NK-92 (cell line): ENCODE measurements around the gene STK24.

Experiments used
- DNase-seq: peaks from one replicate; lab custom pipeline; 2025; ENCODE audit not compliant: unreplicated experiment; lab: John Stamatoyannopoulos, UW

The STK24 gene

DNA sequence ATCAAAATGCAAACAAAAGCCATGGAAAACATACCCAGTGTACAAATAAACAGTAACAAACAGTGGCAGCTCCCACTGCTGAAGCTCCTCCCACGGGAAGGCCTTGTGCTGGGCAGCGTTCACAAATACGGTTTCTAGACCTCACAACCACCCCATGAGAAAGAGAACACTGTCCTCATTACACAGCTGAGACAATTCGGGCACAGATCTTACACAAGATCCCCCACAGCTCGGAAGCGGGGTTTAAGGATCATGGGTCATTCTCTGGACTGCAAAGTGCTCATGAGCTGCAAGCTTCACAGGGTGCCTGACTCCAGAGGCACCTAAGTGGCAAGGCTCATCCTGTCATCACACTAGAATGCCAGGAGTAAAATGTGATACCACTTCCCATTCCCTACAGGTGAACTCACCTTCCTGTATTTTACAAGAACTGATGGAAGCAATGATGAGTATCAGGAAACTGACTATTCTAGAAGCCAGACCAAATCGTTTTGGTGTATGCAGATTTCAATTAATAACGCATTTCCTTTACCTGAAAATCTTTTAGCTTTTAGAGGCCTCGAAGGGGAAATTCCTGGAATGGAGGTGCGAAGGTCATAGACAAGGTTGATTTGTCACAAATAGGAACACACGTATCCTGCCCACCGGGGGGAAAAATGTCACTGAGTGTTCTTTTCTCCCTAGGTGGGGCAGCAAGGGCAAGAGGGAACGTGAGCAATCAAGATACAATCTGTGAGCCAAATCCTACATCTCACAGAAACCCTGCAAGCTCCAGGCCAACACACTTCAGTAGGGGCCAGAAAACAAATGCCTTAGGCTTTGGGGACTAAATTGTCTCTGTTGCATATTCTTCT is 41.2 kb downstream of the STK24 start:
- no peak for DNase-seq

DNA sequence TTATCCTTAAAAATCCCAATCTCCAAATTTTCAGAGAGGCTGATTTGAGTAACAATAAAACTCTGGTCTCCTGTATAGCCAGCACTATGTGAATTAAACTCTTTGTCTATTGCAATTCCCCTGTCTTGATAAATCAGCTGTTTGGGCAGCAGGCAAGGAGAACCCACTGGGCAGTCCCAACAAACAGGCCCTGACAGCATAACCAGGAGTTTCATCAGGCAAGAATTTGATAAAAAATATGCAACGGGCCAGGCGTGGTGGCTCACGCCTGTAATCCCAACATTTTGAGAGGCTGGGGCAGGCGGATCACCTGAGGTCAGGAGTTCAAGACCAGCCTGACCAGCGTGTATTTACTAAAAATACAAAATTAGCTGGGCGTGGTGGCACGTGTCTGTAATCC is 42.1 kb downstream of the STK24 start:
- no peak for DNase-seq

DNA sequence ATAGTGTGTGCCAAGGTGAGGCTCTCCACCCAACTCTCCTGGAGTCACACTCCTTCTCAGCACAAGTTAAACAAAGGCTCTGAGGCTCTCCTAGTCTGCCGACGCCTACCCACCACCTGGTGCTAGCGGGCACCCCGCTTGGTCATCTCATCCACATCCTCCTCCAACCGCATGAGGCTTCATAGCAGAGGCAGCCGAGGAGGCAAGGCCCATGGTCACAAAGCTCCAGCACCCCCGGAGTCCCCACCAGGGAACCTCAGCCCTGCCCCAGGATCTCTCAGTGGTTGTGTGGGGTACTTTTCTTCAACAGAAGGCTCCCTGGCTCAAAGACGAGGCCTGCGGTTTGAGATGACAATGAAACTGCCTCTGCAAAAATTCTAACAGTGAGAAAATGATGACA is 43.0 kb downstream of the STK24 start:
- DNase-seq = no peak

DNA sequence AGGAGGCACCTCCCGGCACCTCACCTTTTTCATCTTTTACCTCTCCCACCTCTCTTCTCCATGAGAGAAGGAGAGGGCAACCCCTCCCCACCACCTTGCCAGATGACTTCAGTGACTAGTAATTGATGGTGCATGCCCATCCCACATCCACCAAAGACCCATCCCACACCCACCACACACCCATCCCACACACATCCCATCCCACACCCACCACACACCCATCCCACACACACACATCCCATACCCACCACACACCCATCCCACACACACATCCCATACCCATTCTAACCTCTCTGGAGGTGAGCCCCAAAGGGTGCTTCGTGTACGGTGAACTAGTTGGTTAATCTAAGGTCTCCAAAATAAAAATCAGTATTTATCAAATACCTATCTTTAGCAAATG is 44.7 kb downstream of the STK24 start:
- DNase-seq = no peak

DNA sequence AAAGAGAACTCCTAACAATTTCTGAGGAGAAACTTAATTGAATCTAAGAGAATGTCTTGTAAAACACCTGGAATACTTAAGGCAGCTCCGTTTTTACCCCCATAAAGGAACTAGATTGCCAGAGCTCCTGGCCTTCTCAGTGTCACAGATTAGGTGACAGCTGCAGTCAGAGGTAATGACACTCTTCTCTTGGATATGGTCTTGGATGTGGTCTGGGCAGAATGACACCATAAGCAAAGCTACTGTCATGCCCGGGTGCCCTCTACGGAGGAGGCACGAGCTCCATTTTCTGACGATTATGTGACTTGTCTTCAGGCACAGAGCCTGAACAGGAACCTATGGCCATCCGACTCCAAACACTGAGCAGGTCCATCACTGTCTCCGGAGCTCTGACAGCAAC is 46.7 kb downstream of the STK24 start:
- DNase-seq = no peak

DNA sequence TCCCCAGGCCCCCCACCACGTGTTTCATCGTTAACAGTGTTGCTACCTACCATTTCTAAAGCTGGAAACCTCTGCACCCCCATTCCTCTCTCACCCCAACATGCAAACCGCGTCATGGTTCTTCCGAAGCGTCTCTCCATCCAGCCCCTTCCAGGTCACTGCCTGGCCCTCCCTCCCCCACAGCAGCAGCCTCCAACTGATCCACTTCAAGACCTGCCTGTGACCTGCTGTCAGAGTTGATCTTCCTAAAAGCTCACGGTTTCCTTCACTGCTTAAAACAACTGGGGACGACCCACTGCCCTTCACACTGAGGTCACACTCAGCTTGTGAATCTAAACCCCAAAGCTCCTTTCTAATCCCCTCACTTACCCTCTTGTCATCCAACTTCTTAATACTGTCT is 47.7 kb downstream of the STK24 start:
- DNase-seq = no peak

DNA sequence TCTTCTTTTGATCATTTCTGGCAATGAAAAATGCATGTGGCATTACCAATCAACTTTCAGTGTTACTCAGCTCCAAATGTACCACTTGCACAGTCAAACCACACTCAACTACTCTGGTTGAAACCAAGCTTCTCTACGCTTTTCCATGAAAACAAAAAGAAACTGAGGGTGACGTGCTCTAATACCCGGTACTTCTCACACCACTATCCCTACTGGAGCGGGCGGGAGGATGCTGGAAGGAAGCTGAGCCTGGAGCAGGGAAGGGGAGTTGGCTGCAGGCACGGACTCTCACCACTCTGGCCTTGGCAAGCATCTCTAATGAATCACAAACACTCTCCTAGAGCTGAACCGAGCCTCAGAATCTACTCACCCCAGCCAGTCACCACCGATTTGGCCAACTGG is 48.2 kb downstream of the STK24 start:
- no peak for DNase-seq

DNA sequence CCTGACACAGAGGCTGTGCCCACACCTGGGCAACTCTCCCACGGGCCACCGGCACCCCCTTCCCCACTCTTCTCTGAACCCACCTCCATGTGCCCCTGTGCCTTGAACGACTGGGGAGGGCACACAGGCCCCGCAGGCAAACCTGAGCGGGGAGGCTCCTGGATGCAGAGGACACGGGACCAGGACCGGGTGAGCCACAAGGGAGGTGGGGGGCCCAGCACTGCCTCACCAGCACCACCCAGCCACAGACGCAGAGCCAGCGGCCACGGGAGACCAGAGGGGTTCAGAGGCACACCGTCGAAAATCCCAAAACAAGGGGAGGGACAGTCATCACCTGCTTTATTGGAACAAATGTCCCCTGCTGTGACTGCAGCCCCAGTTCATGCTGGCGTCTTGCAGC is 49.4 kb downstream of the STK24 start:
- DNase-seq = no peak

DNA sequence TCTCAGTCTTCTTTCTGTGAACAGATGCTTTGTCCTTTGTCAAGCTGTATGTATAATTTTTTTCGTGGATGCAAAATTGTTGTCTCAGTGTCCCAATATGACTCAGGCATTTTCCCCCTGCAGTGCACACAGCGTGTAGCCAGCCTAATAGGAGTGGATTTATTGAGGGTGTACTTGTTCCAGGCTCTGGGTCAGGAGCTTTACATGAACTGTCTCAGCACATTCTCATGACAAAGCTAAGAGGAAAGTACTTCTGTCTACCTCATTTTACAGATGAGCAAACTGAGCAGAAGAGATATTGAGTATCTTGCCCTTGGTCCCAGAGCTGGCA is 50.8 kb downstream of the STK24 start:
- no peak for DNase-seq

DNA sequence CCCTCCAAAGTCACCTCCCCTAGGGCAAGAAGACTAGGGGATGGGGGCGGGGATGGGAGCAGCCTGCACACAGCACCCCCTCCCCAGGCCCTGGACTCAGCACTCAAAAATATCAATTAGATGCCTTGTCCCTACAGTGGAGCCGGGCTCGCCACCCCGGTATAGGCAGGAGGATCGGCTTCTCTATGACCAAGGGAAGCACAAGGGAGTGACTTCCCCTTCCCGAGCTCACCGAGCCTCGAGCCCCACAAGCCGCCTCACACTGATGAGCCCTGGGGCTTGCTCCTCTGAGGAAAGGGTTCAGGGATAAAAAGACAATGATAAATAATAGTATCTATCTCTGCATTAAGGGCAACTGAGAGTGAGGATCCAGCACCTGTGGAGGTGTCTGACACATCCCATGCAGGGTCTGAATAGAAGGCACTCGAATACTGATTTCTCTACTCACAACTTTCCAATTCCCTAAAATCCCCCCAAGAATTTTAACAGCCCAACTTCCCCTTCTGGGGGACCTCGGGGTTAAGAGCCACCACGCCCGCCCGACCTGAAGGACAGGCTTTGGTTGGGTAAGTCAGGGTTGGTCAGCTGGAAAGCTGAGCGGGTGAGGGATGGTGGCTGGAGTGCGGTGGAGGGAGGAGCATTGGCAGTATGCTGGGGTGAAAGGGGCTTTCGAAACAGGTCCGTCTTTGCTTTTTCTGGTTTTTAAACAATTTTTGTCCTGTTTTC is 51.3 kb downstream of the STK24 start:
- DNase-seq = no peak

DNA sequence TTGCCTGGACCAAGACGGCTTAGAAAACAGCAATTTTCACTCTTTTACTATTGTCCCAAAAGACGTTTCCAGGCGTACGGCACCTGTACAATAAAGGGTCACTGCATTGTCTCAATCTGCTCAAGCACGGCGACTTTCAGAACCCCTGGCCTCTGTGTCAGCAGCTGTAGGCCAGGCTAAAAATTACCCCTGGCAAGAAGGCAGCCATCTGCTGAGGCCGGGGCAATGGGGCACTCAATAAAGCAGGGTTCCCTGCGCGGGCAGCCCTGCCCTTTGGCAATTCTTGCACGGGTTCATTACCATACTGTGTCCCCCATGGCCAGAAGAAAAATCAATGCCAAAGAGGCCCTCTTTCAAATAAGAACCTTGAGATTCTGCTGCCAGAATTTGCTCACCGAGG is 52.1 kb downstream of the STK24 start:
- no peak for DNase-seq

DNA sequence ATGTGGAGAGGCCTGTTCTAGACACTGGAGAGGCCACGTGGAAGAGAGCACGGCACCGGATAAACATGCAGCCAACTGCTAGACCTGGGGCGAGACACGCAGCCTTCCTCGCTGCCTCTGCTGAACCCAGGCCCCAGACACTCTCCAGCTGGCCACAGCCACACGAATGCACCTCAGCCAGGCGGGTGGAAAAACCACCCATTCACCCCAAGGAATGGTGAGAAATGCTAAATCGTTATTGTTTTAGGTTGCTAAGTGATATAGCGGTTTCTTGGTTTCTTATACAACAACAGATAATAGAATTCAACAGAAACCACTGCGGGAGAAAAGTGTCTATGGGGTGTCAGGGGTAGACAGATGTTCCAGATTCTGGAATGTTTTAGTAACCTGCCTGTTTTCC is 52.5 kb downstream of the STK24 start:
- no peak for DNase-seq

DNA sequence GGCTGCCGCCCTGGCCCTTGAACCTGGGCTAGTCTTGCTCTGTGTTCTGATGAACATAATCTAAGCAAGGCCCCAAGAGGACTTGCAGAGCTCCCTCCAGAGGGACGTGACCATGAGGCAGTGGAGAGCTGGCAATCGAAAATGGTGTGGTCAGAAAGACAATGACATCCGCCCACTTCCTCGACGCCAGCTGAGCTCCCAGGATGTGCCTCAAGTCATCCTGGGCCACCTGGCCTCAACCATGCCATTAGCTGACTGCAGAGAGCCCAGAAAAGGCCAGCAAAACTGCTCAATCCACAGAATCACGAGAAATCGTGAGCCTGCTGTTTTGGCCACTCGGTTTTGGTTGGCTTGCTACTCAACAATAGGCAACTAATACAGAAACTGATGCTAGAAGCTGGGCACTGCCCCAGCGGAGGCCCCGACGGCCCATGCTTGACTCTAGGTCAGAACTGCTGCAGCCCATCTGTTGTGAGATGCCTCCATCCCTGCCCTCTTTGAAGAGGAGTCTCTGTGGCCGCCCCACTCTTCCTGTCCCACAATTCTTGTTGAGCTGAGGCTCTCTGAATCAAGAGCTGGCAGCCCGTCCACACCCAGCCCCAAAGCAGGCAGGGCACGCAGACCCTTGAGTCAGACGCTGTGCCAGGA is 53.3 kb downstream of the STK24 start:
- no peak for DNase-seq

DNA sequence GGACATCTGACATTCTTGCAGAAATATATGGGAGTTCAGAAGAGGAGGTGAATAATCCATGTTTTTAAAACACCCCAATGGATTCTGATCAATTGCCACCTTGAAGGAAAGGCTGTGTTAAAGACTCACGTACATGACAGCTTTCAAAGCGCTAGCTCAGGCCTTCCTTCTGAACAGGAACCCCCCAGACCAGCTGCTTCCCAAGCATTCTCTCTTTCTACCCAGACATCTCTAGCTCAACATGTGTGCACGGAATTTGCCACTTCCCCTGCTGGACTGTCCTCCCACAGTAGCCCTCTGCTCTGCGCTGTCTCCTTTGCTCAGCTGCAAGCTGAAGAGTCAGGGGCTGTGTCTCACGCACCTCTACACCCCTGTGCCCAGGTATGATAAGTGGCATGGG is 54.5 kb downstream of the STK24 start:
- DNase-seq = no peak

DNA sequence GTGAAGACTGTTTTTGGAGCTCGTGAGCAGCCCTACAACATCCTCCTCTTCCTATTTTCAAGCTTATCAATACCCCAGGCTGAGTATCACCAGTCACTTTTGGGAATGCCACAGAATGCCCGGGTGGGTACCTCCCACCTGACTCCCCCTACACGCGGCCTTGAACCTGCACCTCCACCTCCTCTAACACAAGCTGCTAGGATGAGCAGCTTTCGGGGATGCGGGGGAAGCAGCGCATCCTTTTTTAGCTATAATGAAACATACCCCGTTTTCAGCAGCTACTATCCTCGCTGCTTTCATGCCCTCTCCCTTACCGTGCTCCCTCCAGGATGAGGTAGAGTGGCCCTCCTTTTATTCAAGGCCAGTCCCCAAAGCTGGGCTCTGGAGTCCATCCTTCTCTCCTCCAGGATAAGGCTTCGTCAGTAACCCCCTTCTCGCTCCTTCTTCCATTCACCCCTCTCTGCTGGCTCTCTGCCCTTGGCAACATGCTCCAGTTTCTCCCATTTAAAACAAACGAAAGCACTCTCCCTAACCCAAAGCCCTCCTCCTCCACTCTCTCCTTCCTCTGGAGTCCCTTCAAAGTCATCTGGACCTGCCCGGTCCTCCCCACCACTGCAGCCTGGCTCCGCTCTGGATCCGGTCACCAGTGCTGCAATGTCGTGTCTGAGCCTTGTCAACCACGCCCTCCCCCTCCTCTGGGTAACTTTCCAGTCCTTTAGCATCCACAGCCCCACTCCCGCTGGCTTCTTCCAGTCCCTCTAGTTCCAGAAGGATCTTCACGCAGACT is 55.3 kb downstream of the STK24 start:
- no peak for DNase-seq

DNA sequence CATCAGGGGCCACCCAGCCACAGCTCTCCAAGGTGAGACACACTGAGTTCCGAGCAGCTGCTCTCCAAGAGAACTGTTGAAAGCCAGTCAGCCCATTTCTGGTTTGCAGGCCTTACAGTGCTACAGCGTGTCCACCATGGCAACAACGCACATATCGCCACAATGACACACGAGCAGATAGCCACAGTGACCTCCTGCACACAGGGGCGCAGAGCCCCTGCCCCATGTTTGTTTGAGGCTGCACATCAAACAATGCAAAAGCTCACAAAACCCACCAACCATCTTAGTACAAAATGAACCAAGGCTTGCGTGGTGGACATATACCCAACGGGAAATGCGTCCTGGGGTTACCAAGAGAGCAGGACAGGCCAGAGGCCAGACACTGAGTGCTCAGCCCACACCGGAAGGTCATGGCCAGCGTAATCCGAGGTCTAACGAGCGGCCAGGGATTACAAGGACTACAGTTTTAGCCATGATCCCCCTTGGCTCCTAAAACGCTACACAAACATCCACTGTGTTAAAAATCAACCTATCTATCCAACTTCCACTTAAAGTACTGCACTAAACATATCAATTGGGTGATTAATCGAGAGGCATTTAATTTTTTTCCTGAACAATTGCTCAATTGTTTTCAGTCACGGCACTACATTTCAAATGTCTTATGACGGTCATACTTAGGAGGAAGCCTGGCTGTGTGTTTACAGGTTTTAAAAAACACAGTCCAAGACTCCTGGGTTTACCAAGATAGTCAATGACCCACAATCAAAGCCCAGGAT is 56.0 kb downstream of the STK24 start:
- no peak for DNase-seq

DNA sequence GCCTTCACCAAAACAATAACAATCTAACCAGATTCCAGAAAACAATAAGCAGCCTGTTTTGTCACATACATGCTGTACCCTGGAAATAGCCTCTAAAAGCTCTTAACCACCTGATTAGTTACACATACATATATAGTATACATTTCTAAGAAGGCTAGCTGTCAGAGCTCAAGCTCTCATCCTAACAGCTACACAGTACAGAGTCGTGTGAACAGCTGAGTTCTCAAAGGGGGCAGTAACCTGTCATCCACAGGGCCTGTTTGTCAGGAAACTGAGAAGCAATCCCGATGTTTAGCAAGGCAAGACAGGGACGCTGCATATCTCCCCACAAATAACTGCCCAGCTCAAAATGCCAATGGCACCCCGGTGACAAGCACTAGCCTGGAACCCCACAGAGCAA is 56.9 kb downstream of the STK24 start:
- DNase-seq = no peak

DNA sequence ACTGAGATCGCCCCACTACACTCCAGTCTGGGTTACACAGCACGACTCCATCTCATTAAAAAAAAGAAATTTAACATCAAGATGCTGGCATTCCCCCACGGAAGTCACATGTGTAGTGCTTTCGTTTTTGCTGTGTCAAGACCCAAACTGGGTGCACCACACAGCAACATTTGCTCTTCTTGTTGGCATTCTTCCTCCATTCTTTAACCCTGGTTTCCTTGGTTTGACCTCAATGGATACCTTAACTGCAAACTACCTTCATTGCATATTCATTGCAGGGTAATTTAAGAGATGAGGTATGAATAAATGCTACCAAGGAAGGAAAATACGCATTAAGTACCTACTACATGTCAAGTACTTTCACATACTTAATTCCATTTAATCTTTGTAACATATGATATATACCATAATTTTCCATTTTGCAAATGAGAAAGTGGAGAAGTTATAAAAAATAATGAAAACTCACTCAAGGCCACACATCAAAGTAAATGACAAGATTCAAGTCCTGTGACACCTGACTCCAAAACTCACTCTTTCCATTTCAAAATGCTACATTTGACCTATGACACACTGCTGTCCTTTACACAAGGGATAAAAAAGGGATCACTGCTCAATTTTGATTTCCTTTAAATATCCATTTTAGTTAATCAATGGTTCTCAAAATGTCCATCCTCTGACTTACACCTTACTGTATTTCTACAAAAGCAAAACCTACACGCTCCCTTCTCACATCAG is 59.2 kb downstream of the STK24 start:
- DNase-seq = no peak

DNA sequence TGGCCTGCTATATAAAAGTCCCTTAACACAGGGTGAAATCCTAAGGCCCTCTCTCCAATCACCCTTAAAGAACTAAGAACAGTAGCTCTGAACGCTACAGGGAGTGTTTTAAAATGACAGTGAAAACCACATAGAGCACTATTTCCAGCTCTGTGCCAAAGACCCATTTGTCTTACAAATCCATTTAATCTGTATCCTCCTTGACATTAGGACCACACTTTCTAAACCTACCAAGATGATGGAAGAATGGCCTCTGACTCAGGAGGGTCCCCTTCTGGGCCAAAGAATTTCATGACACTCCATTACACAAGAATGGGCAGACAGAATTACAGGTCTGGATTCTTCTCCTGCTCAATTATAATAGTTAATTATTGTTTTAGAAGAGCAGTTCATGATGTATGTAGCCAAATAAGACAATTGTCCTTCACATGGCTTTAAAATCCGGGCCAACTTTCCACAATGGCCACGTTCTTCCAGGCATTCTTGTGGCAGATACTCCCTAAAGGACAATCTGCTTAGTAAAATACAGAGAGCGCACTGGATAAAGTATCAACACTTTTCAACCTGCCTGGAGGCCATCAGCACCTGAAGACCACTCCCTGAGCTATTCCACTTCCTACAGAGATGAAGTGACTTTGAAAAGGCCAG is 61.0 kb downstream of the STK24 start:
- DNase-seq = no peak

DNA sequence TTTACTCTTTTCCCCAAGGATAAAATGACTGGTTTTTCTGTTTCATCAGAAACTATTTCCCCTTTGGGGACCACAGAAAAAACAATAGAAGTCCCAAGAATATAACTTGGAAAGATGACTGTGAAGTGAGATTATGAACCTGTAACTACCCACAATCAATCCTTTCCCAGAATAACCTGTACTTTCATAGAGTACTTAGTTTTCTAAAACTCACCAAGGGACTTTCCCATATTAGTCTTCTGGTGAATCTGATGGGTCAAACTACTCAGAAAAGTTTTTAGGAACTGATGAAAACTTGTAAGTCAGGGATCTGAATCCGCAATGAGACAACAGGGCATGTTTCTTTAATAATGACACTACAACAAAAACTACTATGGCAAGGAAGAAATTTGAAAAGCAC is 62.6 kb downstream of the STK24 start:
- DNase-seq = no peak
